Right lung (tissue), 5 donors: ENCODE results near the gene ZFP36L2. TPM values are rescaled to one million over a fixed set of nuclear protein-coding genes. Genes with fewer than 3 reads are reported as not detected.

Experiments
- DNase-seq, 2 donors: peaks; one replicate each; pipeline ENCODE4 v3.0.0-alpha.2; 2013
- polyA plus RNA-seq, 5 donors: library from polyadenylated mRNA; unstranded; fragments of 120-200 nt; gene quantifications; one replicate each; pipeline versions ENCODE4 v1.2.1 to v1.2.3, GENCODE V29; 2013; ENCODE audit warnings: inconsistent platforms in 1 of 5, low replicate concordance in 1 of 5; ENCODE audit not compliant: insufficient read length in 5 of 5, insufficient read depth in 1 of 5

Gene ZFP36L2
- polyA plus RNA-seq, 5 donors, result 92.3 to 126 (median 102) TPM

DNA sequence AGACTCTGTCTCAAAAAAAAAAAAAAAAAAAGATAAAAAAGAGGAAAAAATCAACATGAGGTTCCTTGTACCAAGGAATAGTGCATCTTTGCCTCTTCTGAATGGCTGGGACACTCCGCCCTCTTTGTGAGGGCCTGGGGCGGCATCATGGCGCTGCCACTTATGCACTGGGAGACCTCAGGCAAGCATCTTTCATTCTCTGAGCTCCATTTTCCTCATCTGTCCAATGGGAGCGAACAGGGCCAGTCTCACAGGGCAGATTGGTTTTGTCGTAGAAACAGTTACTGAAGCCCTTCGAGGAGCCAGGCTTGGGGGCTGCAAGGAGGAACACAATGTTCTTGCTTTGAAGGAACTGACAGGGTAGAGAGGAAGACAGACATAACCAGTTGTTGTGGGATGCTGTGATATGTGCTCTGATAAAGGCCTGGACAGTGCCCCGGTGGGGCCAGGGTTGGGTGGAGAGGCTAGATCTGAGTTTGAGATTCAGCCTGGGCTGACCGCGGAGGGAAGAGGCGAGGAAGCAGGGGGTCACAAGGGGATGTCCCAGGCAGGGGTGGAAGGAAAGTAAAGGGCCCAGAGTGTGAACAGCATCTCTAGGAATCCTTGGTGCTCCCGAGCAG, 14.1 kb downstream of the ZFP36L2 start:
- no peak for DNase-seq

DNA sequence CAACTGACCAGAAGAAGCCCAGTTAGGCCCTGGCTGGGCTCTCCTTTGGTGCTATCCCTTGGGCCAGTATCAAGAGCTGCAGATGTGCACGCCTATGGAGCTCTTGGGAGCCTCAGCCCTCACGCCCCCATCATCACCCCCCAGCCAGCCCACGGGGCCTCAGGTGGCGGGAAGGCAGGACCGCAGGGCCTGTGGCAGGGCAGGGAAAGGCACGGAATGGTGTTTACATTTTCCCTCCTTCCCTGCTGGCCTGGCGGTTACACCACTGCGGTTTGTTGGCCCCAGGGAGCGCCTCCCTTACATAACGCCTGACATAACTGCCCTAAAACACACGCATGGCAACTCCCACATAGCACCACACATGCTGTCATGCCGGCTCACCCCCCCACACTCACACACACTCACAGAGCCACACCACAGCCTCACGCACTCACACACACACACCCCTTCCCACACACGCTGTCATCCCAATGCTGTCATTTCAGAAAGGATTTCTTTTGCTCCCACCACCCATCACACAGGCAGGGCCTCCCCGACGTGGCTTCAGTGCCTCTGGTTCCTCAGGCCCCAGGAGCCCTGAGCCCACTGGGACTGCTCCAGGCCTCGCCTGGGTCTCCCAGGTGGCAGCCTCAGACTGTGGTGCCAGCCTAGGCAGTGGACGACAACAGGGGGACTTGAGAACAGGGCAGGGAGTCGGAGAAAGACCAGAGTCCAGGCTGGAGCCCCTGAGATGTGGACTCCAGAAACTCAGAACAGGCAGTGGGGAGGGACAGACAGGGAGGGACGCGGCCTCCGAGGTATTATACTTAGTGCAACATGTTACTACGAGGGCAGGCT, 15.7 kb downstream of the ZFP36L2 start:
- DNase-seq, result peak; percentile 45 to 50

DNA sequence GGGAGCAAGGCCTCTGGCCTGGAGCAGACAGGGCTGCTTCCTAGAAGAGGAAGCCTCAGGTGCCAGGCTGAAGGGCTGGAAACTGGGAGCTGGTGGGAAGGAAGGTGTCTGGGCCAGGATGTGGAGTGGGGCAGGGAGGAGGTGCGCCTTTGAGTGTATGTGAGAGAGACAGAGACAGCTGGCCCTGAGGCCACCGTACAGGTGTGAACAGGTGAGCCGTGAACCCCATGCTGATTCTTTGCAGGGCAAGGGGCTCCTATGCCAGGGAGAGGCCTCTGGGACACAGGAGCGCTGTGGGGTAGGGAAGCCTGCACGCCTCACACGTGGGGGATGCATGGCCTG, 16.3 kb downstream of the ZFP36L2 start:
- DNase-seq, result no peak

DNA sequence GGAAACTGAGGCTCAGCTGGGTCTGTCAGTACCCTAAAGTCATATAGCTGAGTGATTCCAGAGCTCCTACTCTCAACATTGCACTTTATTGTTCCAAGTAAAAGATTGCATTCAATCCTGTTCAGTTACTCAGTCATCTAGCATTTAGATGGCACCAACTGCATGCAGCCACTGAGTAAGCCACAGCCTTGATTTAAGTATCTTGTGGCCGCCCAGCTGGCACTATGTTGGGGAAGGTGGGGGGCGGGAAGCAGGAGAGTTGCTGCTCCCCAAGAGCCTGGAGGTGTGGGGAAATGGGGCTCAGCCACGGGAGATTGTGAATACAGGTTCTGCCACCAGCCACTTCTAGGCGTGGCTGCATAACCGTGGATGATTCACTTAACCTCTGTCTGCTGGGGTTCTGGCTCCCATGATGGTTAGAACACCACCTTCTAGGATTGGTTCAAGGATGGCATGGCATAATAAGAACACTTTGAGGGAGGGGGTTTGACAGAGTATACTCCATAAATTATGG, 17.1 kb downstream of the ZFP36L2 start:
- no peak for DNase-seq

DNA sequence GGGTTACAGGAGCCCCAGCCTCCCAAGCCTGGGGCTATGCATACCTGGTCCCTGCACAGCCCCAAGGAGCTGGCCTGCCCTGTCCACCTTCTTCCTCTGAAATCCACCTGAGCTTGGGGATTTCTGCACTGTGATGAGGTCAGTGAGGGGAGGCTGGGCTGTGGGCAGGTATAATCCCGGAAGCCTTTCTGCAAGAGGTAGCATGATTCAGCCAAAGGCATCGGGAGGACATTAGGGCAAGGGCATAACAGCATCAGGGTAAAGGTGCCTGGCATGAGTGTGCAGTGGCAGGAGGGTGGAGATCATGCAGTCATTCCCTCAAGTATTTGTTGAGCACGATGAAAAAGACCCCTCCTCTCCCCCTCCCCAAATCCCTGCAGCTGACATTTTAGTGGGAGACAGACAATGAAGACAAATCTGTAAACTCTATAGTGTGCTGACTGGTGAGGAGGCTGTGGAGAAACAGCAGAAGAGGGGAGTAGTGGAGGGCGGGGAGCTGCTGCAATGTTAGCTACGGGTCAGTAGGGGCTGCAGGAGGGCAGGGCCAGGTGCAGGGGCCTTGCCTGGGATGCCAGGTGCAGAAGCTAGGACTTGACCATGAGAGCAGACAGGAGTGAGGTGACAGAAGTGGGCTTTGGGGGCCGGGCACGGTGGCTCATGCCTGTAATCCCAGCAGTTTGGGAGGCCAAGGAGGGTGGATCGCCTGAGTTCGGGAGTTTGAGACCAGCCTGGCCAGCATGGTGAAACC, 18.7 kb downstream of the ZFP36L2 start:
- DNase-seq, result no peak

DNA sequence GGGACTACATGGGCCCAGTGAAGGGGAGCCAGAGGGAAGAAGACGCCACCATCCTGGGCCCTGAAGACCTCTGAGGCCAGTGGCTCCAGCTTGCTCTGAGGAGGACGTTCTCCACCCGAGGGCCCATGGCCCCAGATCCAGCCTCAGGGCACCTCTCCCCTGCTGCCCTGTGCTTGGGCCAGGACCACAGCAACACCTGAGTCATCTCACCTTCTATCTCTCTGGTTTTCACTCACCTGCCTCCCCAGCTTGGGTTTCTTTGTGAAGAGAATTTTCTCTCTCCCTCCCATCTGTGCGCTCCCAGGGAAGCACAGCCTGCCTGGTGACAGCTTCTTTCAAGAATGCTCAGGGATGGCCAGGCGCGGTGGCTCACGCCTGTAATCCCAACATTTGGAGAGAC, 19.8 kb downstream of the ZFP36L2 start:
- no peak for DNase-seq

DNA sequence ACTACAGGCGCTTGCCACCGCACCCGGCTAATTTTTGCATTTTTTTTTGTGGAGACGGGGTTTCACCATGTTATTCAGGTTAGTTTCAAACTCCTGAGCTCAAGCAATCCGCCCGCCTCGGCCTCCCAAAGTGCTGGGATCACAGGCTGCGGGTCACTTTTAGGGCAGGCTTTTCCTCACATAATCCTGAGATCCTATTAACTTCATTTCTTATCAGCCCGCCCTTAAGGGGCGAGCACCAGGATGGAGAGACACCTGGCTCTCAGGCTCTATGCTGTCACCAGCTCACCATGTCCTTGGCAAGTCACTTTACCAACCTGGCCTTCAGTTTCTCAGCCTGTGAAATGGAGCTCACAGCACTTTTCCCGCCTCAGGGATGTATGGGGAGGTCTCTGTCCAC, 23.0 kb downstream of the ZFP36L2 start:
- DNase-seq, result no peak

DNA sequence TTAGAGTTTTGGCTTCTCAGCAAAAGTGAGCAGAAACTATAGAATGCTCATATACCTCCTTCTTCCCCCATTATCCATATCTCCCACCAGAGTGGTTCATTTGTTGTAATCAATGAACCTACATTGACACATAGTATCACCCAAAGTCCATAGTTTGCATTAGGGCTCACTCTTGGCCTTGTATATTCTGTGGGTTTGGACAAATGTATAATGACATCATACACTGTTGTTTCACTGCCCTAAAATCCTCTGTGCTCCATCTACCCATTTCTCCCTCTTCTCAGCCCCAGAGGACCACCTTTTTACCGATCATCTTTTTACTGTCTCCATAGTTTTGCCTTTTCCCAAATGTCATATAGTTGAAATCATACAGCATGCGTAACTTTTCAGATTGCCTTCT, 24.1 kb downstream of the ZFP36L2 start:
- no peak for DNase-seq

DNA sequence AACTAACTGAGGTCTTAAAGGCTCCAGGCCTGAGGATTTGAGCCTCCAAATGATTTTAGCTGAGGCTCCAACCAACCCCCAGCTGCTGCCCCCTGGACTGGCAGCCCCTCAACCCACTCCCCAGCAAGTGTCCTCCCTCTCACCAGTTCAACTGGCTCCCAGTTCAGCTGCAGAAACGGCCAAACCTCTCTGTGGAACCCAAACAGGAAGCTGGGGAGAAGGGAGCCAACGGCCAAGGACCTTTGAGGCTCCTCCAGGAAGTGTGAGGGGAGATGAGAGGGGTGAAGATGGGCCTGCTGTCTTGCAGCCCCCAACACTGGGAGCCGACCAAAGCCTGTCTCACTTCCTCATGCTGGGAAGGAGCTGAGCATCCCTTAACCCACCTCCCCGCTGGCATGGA, 24.9 kb downstream of the ZFP36L2 start:
- no peak for DNase-seq

DNA sequence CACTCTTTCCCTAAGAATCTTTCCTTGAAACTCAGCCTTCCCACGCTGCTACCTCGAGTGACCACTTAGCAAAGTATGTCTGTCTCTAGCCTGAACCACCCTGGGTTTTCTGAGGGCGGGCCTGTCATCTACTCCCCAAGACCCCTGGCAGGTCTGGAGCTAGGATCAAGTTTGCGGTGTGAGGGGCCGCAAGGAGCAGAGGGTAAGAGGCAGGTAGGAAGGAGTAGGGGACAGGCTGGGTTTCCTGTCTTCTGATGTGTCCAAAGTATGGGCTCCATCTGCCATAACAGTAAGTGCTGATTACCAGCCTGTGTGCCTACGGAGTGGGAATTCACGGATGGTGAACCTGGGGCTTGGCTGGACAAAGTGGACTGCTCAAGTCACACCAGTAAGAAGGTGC, 25.4 kb downstream of the ZFP36L2 start:
- DNase-seq, result no peak

DNA sequence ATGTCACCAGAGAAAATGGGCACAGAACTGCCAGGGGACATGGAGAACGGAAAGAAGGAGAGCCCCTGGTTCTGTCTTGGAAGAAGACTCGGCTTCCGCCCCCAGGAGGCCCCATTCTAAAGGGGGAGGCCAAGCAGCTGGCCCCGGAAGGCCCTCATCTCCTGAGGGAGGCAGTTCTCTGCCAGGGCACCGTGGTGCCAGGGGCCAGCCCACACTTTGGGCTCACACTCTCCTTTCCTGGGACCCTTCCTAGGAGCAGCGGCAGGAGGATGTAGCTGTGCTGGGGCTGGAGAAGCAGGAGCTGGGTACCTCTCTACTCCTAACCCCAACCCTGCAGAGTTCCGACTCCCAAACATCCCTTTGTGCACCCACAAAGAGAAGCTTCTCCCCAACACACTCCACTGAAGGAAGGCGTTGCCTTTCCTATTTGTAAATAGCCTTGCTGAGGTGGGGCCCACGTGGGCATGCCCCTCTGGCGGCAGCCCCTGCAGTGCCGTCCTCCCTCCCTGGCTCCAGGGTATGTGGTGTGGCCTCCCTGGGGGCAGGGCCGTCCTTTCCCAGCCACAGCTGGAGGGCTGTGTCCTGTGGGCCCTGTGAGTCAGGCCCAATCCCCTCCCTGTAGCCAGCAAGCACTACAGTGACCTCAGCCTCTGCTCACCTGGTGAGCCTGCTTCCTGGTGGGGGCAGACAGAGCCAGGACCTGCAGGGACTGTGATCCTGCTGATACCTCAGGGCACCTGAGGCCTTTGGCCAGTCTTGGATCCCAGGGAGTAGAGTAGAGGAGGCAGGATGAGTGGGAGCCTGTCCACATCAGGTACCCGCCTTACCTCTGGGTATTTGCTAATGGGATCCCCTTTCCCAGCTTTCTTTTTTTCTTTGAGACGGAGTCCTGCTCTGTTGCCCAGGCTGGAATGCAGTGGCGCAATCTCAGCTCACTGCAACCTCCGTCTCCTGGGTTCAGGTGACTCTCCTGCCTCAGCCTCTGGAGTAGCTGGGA, 26.6 kb downstream of the ZFP36L2 start:
- no peak for DNase-seq

DNA sequence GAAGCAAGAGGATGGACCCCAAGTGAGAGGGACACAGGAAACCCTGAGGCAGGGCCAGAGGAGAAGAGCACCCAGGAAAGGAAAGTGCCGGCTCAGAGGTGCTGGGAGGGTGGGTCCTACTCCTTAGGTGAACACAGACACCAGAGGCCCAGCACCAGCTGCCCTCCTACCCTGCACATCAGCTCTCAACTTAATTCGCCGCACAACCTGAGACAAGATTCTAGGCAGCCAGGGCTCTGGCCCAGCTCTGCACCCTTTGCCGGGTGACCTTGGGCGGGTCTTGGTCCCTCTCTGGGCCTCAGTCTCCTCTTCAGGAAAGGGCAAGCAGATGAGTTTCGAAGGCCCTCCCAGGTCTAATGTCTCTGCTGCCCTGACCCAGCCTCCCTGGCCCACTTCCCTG, 28.1 kb downstream of the ZFP36L2 start:
- DNase-seq, result no peak

DNA sequence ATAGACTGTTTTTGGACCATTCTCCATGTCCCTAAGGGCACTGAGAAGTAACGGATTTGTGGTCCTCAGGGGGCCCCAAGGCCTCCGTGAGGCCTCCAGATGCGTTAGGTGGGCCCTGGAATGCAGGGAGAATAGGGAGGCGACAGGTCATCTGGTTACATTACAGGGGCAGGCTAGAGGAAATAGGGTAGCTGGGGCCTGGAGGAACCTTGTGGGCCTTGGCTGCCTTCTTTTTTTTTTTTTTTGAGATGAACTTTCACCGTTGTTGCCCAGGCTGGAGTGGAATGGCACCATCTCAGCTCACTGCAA, 28.9 kb downstream of the ZFP36L2 start:
- DNase-seq, result no peak

DNA sequence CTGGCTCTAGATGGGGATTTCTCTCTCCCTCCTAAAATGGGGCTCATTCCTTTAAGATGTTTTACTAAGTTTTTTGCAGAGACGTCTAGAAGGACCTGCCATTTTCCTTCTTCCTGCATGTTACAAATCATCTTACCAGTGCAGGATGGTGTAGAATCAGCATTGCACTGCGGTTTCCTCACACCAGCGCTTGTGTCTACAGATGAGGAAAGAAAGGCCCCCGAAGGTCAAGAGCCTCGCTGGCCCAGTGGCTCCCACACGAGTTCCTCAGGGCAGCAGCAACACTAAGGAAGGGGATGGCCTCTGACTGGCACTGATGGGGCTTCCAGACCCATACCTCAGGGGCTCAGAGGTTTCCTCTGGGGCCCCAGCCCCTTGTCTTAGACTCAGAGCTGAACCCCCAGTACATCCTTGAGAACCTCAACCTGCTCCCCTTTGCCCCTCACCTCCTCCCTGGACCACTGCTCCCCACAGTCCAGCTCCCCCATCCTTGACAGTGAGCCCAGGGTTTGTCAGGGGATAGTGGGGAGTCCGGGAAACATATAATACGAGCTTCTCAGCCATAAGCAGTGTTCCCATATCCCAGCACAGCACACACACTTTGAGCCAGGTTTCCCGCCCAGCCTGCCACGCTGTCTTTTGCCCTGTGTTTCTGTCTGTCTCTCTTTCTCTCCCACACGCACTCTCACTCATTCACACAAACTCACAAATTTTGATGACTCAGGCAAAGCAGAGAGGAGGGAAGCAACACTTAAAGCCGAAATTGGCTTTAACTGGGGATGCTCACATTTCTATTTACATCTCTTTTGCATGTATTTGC, 29.4 kb downstream of the ZFP36L2 start:
- no peak for DNase-seq

DNA sequence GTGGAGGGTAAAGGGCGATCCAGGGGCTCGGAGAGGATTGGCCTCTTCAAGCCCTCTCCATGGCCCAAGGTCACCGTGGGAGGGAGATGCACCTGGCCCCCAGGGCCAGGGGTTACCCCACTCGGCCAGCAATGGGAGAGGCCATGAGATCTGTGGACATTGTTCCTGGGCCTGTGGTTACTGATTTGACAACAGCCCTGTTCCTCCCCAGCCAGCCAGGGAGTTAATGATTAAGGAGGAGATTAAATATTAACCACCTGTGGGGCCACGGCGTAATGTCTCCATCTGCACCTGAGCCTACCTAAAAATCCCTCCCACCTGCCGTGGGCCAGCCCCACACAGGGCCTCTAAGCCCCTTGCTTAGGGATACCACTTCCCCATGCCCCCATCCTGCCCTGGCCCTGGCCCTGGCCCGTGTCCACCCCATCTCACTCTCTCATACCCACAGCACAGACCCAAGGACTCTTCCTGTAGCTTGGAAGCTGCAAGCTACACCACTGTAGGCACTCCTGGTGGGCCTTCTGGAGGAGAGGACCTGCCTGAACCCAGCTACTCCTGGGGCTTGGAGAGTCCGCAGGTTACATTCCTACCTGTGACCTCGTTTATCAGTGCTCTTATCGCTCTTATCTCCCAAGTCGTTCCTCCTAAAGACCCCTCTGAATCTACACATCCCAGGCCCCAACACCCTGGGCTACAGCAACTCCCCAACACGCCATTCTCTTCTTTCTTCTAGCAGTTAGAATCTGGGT, 32.1 kb downstream of the ZFP36L2 start:
- peak in 1 of 2 donors; percentile 64 for DNase-seq

DNA sequence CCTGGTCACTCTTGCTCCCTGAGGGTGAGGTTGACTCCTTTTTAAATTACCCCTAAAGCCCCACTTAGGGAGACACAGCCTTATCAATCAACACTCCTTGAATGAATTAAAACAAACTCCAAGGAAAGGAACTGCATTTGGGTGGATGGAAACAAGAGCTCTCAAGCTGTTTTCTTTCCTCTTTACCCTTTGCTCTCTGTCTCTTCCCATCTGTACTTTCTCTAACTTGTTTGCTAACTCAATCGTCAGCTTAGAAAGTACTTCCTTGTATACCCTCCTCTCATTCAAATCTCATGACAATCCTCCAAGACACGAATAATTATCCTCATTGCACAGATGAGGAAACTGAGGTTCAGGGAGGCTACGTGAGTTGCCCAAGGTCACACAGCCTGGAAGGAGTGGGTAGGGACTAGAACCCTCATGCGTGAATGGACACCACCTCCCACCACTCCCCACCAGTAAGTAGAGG, 32.7 kb downstream of the ZFP36L2 start:
- no peak for DNase-seq

DNA sequence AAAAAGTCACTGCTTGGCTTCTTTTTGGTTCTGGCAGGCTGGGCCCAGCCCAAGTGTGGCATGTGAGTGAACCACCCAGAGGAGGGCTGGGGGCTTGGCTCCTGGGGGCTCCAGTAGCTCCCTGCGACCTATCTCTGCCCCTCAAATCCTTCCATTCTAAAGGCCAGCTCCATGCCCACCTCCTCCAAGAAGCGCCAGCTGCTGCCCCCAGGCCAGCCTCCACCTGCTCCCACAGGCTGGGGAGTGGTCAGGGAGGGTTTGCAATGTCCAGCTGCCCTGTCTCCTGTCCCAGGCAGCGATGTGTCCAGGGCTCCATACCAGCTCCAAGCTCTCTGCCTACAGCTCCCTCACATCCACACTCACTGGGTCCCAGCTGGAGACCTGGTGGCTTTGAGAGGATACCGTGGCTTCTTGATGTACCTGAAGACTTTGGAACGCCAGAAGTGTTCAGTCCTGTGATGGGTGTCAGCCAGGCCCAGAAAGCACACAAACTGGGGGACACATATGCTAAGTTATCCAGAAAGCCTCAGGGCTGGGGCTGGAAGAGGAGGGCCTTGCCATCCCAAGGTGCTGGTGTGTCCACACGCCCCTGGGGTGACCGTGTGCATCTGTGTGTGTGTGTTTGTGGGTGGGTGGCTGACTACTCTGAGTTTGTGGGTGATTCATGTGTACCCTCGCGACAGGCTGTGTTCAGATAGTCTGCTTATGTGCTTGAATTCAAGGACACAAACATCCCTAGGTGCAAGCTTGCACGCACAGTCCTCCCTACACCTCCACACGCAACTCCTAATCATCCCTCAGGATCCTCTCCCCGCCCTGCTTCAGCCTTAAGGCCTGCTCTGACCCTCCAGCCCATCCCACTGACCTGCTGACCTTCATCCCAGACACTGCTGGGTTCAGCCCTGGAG, 33.4 kb downstream of the ZFP36L2 start:
- no peak for DNase-seq

DNA sequence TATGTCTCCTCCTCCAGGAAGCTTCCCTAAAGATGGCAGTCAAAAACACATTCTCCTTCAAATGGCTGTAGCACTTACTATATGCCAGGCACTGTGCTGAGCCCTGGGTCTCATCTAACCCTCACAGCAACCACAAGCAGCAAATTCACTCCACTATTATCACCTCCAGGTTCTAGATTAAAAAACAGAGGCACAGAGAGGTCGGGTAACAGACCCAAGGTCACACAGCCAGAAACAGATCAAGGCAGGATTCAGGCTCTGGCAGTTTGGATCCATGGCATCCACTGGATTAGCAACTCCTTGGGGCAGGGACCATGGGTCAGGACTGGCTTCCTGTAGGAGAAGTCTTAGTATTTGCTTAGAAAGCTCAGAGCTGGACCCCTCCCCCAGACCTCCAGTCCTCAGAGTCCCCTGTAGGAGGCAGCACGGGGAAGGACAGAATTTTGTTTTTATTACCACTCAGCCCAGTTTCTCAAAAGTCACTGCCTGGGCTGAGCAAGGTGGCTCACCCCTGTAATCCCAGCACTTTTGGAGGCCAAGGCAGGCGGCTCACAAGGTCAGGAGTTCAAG, 34.4 kb downstream of the ZFP36L2 start:
- DNase-seq, result no peak
